GM18870 (cell line): ENCODE measurements around the gene GSG1L.
"Not testable (repeated sequence)": the region's sequence is repeated elsewhere in the genome, so short reads cannot be mapped to it uniquely, and the experiment has no call there.

Experiments used
- ATAC-seq: cut with Tn5 transposase; IDR thresholded peaks from one replicate; pipeline ENCODE4 v1.9.1; 2021; ENCODE audit warnings: moderate library complexity; ENCODE audit not compliant: unreplicated experiment

The GSG1L gene

GRCh38 chr16:27745348-27745747 is 318.2 kb downstream of the GSG1L start:
- ATAC-seq, result no peak

GRCh38 chr16:27743963-27744362 is 319.6 kb downstream of the GSG1L start:
- no peak for ATAC-seq

- ATAC-seq, result not testable (repeated sequence)
These were observed 320.5 kb downstream of the GSG1L start for GRCh38 chr16:27743001-27743400.

GRCh38 chr16:27742333-27742732 is 321.2 kb downstream of the GSG1L start:
- no peak for ATAC-seq

GRCh38 chr16:27740496-27741201 is 322.9 kb downstream of the GSG1L start:
- ATAC-seq, result no peak

GRCh38 chr16:27739606-27740357 is 323.7 kb downstream of the GSG1L start:
- ATAC-seq, result no peak

- no peak for ATAC-seq
These were observed 324.9 kb downstream of the GSG1L start for GRCh38 chr16:27738596-27738995.
